ENCODE data around the gene AADACL3.

Gene AADACL3

DNA sequence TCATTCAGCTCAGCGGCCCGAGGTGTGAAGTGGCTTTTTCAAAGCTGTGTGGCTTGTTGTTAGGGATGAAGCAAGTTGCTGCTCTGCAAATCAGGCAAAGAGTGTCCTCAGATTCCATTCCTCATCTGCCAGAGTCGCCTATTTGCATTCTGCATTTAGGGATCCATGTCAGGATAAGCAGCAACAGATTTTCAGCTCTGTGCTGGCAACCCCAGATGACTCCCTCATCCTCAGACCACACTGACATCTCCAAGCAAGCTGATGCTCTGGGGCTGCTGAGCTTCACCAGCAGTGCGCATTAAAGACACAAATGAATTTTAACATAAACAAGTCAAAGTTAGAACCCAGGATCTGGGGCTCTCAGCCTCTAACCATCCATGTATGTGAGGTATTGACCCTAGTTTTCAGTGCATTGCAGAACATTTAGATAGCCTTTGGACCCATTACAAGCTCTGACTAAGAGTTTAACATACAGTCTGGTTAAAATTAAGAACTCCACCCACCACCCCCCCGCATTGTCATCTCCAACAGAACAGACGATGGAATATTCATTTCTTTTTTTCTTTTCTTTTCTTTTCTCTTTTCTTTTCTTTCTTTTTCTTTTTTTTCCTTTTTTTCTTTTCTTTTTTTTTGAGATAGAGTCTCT is 41.0 kb downstream of the AADACL3 start:
- no peak for TF ChIP-seq ZFX (IDR thresholded peaks at IDR 0.05)
- no peak for TF ChIP-seq CTCF (conservative IDR thresholded peaks at IDR 0.05)

GRCh38 chr1:12757836-12758235 is 41.9 kb downstream of the AADACL3 start:
- no peak overlapping the region for H3K27ac ChIP-seq
- no peak for TF ChIP-seq ZFX (IDR thresholded peaks at IDR 0.05)
- no peak for TF ChIP-seq CTCF (conservative IDR thresholded peaks at IDR 0.05)

More for the DNA sequence above, 41.0 kb downstream of the AADACL3 start:
- no peak overlapping the region for H3K27ac ChIP-seq

DNA sequence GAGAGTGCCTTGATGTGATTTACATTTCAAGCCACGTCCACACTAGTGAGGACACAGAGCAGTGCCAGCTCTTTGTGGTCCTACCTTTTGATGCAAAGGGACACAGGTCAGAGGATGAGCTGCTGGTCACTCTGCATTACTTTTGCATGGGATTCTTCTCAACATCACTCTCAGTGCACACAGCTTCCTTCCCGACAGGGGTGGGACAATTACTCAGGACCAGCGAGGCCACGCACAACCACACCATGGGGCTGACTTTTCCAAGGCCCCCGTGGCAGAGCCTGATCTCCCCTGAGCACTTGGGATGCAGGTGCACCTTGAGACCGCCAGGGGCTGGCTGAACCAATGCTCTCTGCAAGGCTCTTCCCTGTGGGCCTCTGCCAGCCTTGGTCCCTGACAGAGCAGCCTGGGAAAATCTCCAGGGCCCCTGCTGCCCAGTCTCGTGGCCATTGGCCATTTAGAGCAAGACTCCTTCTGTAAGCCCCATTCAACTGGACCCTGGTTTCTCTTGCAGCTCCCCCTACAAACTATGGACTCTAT is 44.4 kb downstream of the AADACL3 start:
- no peak overlapping the region for H3K27ac ChIP-seq
- TF ChIP-seq ZFX (IDR thresholded peaks at IDR 0.05) (no peak), CTCF (conservative IDR thresholded peaks at IDR 0.05) (peak; percentile 56)

GRCh38 chr1:12761781-12762180 is 45.9 kb downstream of the AADACL3 start:
- H3K27ac ChIP-seq, result no peak overlapping the region
- no peak for TF ChIP-seq CTCF (conservative IDR thresholded peaks at IDR 0.05)
- TF ChIP-seq ZFX (IDR thresholded peaks at IDR 0.05), result no peak

GRCh38 chr1:12762766-12763165 is 46.9 kb downstream of the AADACL3 start:
- TF ChIP-seq CTCF (conservative IDR thresholded peaks at IDR 0.05) (no peak), ZFX (IDR thresholded peaks at IDR 0.05) (no peak)
- no peak overlapping the region for H3K27ac ChIP-seq

DNA sequence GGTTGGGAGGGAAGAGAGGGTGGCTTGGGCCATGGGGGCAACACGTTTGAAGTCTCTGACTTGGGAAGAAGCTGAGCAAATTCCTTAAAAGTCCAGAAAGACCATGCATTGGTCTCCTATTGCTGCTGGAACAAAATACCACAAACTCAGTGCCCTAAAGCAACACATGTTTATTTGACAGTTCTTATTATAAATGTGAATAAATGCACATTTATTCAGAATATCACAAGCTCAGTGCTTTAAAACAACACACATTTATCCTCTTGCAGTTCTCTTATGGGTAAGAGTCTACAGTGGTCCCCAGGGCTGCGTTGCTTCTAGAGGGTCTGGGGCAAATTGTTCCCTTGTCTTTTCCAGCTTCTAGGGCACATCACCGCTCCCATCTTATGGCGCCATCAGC is 47.6 kb downstream of the AADACL3 start:
- TF ChIP-seq CTCF (conservative IDR thresholded peaks at IDR 0.05) (no peak), ZFX (IDR thresholded peaks at IDR 0.05) (no peak)

GRCh38 chr1:12764016-12764415 is 48.1 kb downstream of the AADACL3 start:
- no peak overlapping the region for H3K27ac ChIP-seq
- TF ChIP-seq CTCF (conservative IDR thresholded peaks at IDR 0.05) (no peak), ZFX (IDR thresholded peaks at IDR 0.05) (no peak)

More for the DNA sequence above, 47.6 kb downstream of the AADACL3 start:
- H3K27ac ChIP-seq, result no peak overlapping the region

All from C4-2B (cell line).